Measurements from ENCODE around the gene BABAM2. TPM values are rescaled to one million over a fixed set of nuclear protein-coding genes. Genes with fewer than 3 reads are reported as not detected.

The BABAM2 gene
- total RNA-seq, 1 donor from 2014 or later: 34.6 TPM

GRCh38 chr2:27935026-27935425, 44.5 kb downstream of the BABAM2 start:
- Histone ChIP-seq H3K27ac (no peak overlapping the region), H3K9ac (no peak overlapping the region), H2AFZ (replicated peaks) (no peak overlapping the region), H3K4me3 (no peak overlapping the region), H3K4me2 (no peak overlapping the region), H3K4me1 (no peaks in the 10 kb centered on the region), H3K79me2 (ENCODE audit: low read depth) (no peaks in the 10 kb centered on the region), H3K9me3 (ENCODE audit: low read depth) (no peaks in the 10 kb centered on the region), H4K20me1 (ENCODE audit: low read depth) (no peaks in the 10 kb centered on the region), H3F3A (ENCODE audit: low read depth) (no peaks in the 10 kb centered on the region), H3K36me3 (no peaks in the 10 kb centered on the region), H3K27me3 (no peaks in the 10 kb centered on the region)
- Mint-ChIP-seq H3K27ac (no peak overlapping the region), H3K9me3 (no peaks in the 10 kb centered on the region), H3K36me3 (peaks cover 4% of the 10 kb centered on the region), H3K27me3 (ENCODE audit: insufficient read depth, low read depth) (no peaks in the 10 kb centered on the region), H3K4me1 (no peaks in the 10 kb centered on the region), H3K4me3 (no peak overlapping the region)
- DNase-seq (ENCODE audit: low spot score): no peak
- TF ChIP-seq CTCF (IDR thresholded peaks at IDR 0.05) (no peak), EZH2 (IDR thresholded peaks at IDR 0.05) (no peak)

GRCh38 chr2:27940090-27940671, 49.7 kb downstream of the BABAM2 start:
- Histone ChIP-seq H2AFZ (replicated peaks) (no peak overlapping the region), H3K4me2 (no peak overlapping the region), H3K9ac (no peak overlapping the region), H3K4me3 (no peak overlapping the region), H3K9me3 (ENCODE audit: low read depth) (no peaks in the 10 kb centered on the region), H3K27me3 (no peaks in the 10 kb centered on the region), H3K4me1 (no peaks in the 10 kb centered on the region), H3K36me3 (no peaks in the 10 kb centered on the region), H3F3A (ENCODE audit: low read depth) (no peaks in the 10 kb centered on the region), H3K79me2 (ENCODE audit: low read depth) (no peaks in the 10 kb centered on the region), H3K27ac (no peak overlapping the region), H4K20me1 (ENCODE audit: low read depth) (no peaks in the 10 kb centered on the region)
- DNase-seq (ENCODE audit: low spot score): no peak
- Mint-ChIP-seq H3K27ac (no peak overlapping the region), H3K36me3 (no peaks in the 10 kb centered on the region), H3K27me3 (ENCODE audit: insufficient read depth, low read depth) (no peaks in the 10 kb centered on the region), H3K9me3 (no peaks in the 10 kb centered on the region), H3K4me1 (peaks cover 3% of the 10 kb centered on the region), H3K4me3 (no peak overlapping the region)
- TF ChIP-seq CTCF (IDR thresholded peaks at IDR 0.05) (no peak), EZH2 (IDR thresholded peaks at IDR 0.05) (no peak), EZH2phosphoT487 (IDR thresholded peaks at IDR 0.05) (no peak)

GRCh38 chr2:27940982-27941381, 50.5 kb downstream of the BABAM2 start:
- Mint-ChIP-seq H3K27ac (no peak overlapping the region), H3K4me1 (peaks cover 3% of the 10 kb centered on the region), H3K27me3 (ENCODE audit: insufficient read depth, low read depth) (no peaks in the 10 kb centered on the region), H3K4me3 (no peak overlapping the region), H3K9me3 (no peaks in the 10 kb centered on the region), H3K36me3 (no peaks in the 10 kb centered on the region)
- H3K4me1 ChIP-seq: no peaks in the 10 kb centered on the region
- no peaks in the 10 kb centered on the region for H3K9me3 ChIP-seq (ENCODE audit: low read depth)
- H2AFZ ChIP-seq (replicated peaks): no peak overlapping the region
- no peaks in the 10 kb centered on the region for H3K27me3 ChIP-seq
- no peak for DNase-seq (ENCODE audit: low spot score)
- TF ChIP-seq CTCF (IDR thresholded peaks at IDR 0.05) (no peak), EZH2 (IDR thresholded peaks at IDR 0.05) (no peak), EZH2phosphoT487 (IDR thresholded peaks at IDR 0.05) (no peak)
- no peaks in the 10 kb centered on the region for H3K79me2 ChIP-seq (ENCODE audit: low read depth)
- H3F3A ChIP-seq (ENCODE audit: low read depth): no peaks in the 10 kb centered on the region
- no peak overlapping the region for H3K27ac ChIP-seq
- H3K36me3 ChIP-seq: no peaks in the 10 kb centered on the region
- H3K4me3 ChIP-seq: no peak overlapping the region
- H3K9ac ChIP-seq: no peak overlapping the region
- H3K4me2 ChIP-seq: no peak overlapping the region
- no peaks in the 10 kb centered on the region for H4K20me1 ChIP-seq (ENCODE audit: low read depth)

Data from neural progenitor cell (in vitro differentiated cells).